Stimulated activated CD4-positive, alpha-beta T cell treated with anti-CD3 and anti-CD28 coated beads, TNF-alpha, amount 100 ng/mL, for 48 hours (primary cell): ENCODE data around the gene SOX8.
"Not testable (repeated sequence)": the region's sequence is repeated elsewhere in the genome, so short reads cannot be mapped to it uniquely, and the experiment has no call there.

Source experiments
- DNase-seq, 3 donors: peaks; one replicate each; pipeline ENCODE4 v3.0.0-alpha.2; 2020; ENCODE audit warnings: low read depth in 3 of 3

The SOX8 gene

DNA sequence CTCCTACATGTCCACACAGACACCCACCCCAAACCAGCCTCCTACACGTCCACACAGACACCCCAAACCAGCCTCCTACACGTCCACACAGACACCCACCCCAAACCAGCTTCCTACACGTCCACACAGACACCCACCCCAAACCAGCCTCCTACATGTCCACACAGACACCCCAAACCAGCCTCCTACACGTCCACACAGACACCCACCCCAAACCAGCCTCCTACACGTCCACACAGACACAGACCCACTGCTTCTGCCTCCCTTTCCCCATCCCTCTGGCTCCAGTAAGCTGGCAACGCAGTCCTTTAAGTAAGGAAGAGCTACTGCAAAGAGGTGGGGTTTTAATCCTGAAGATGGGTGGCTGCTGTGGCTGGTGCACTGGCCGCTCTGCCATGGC lies 27.8 kb upstream of the SOX8 start:
- DNase-seq: not testable (repeated sequence)

DNA sequence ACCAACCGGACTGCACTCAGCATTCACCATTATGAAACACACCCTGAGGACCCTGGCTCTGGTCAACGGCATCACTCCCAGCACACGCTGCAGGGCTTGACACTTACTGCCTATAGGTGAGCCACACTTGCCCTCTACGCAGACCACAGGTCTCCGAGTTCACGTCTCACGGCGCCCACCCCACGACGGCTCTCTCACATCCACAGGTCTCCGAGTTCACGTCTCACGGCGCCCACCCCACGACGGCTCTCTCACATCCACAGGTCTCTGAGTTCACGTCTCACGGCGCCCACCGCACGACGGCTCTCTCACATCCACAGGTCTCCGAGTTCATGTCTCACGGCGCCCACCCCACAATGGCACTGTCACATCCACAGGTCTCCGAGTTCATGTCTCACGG lies 25.8 kb upstream of the SOX8 start:
- DNase-seq: not testable (repeated sequence)

DNA sequence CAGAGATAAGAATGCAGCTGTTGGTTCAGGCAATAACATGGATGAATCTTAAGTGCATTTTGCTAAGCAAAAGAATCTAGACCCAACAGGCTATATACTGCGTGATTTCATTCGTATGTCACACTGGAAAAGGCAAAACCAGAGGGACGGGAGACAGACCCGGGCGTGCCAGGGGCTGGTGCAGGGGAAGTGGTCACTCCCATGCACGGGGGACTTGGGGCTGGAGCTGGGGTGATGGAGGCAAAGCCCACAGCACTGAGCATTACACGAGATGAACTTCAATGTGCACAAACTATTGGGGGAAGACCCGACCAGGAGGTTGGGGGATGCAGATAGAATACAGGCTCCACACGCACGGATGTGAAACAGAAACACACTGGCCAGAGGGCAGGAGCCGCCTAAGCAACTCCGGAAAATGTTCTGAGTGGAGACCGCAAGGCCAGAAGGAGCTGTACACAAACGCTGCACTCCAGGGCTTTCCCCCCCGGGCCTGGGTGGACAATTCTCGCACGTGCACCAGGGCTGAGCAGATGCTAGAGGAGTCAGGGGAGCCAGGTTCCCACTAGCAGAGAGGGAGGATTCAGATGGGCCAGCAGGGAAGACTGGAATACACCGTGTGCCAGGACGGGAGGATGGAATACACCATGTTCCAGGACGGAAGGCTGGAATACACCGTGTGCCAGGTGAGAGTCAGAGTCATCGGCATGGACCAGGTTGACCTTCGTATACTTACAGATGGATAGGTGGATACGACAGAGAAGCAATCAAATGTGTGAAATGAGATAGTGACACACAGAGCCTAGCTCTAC lies 22.1 kb upstream of the SOX8 start:
- no peak for DNase-seq

DNA sequence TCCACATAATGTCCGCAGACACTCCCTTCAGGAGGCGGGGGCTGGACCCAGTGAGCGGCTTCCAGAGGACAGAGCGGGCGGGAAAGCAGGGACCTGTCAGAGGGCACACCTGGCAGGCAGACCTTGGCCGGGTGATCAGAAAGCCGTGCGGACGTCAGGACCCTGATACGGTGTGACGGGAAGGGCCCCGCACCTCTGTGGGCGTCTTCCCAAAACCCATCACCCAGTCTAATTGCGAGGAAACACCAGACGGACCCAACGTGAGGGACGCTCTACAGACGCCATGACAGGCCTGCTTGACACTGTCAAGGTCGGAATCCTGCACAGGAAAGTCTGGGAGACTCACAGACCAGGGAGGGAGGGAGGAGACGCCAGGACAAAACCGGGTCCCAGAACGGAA lies 19.2 kb upstream of the SOX8 start:
- no peak for DNase-seq

DNA sequence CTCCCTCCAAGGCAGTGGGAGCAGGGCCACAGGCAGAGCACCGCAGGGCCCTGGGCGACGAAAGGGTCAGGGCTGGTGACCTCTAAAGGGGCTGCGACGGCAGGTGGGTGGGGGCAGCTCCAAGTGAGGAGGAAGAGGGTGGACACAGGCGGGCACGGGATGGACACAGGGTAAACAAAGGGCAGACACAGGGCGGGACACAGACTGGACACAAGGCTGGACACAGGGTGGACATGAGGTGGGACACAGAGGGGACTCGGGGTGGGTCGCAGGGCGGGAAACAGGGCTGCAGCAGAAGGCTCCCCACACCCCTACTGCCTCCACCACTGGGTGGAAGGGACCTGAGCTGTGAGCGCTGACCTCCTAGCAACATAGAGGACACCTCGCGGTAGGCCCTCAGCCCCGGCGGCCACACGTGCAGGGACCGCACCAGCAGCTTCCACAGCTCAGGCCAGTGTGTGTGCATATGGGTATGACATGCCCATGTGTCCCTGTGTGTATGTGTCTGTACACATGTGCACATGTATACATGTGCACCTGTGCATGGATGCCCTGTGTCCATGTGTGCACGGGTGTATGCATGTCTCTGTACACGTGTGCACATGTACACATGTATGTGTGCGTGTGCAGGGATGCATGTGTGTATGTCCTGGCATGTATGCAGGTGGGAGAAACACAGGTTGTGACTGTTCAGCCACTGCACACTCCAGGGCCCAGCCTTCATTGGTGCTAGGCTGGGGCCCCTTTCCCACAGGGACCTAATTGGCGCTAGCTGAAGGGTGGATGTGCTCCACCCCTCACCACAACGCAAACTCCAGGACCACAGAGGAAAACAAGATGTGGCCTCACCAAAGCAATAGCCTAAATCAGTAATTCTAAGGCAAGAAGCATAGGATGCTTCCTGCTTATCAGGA lies 18.4 kb upstream of the SOX8 start:
- no peak for DNase-seq

DNA sequence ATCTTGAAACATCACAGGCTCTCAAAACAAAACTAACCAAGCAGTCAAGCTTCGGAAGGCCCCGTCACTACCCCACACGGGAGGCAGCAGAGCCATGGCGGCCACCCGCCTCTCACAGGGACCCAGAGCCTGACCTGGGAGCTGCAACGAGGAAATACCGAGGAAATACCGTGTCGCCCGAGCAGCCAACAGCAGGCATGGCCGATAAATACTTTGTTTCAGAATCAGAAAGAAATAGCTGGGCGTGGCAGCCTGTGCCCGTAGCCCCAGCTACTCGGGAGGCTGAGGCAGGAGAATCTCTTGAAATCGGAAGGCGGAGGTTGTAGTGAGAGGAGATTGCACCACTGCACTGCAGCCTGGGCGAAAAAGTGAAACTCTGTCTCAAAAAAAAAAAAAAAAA lies 17.7 kb upstream of the SOX8 start:
- DNase-seq: no peak

DNA sequence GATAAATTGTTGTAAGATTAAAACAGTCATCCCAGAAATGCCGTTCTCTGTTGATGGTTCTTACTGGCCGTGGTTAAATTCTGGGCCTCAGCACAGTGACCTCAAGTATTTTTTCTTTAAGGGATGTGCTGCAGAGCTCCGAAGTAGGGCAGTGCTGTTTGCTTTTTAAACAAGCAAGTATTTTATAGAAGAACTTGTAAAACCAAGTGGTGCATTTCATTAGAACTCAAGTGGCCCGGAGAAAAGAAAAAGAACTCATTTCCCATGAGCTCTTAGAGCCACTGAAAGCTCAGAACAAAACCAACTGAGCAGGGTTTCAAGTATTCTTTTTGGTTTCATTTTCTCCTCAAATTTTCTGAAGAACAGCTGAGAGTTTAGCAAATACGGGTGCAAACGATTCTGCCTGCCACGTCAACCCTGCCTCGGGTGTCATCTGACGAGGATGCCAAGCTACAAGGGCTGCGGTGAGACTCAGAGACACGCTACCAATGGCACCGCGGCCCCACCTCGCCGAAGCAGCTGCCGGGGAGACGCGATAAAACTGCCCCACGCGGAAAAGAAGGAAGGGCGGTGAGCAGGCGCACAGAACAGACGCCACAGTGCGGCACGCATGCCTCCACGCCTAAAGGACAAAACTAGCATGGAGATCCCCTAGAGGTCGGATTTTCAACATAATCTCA lies 17.1 kb upstream of the SOX8 start:
- DNase-seq: peak; percentile 53 to 66 (median 58)

DNA sequence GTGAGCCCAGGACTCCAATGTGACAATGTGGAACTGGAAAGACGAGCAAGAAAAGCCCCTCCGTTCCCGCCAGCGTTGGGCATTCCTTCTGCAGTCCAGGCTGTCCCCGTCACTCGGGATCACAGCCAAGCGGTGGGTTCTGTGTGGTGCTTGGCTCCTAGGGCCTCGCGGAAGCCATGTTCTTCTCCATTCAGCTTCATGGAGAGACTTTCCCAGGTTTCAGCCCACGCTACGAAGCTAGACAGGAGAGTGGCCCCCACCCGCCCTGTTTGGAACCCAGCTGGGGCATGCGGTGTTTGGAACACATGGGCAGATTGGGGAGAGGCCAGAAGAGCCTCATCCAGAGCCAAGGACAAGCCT lies 16.6 kb upstream of the SOX8 start:
- DNase-seq: no peak

DNA sequence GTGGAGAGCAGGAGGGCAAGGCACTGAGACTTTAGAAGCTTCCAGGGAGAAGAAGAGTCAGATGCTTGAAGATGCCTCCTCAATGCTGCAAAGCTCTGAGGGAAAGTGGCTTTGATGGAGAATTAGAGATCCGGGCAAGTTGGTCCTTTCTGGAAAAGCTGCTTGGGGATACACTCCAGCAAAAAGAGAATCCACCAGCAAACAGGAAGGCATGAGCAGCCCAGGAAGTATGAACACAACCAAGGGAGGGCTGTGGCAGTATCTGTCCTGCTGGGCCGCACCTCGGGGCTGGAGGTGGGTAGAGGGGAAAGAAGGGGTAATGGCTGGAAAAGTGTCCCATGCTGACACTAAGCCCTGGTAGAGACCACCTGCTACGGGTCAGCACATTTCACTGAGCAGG lies 16.1 kb upstream of the SOX8 start:
- no peak for DNase-seq

DNA sequence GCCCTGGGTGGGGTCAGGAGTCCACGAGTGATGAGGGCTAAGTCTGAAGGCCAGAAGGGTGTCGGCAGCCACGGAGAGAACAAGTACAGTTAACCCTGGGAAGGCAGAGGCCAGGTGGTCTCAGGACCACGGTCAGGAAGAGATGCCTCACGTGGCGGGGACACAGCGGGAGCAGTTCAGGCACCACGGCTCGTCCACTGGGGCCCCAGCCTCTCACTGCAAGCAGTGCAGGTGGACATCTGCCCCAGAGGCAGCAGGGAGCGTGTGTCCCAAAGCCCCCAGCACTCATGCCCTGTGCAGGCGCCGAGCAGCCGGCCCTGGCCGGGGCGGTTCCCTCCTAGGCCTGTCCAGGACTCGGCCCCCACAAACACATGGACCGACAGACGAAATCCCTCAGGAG lies 15.5 kb upstream of the SOX8 start:
- no peak for DNase-seq

DNA sequence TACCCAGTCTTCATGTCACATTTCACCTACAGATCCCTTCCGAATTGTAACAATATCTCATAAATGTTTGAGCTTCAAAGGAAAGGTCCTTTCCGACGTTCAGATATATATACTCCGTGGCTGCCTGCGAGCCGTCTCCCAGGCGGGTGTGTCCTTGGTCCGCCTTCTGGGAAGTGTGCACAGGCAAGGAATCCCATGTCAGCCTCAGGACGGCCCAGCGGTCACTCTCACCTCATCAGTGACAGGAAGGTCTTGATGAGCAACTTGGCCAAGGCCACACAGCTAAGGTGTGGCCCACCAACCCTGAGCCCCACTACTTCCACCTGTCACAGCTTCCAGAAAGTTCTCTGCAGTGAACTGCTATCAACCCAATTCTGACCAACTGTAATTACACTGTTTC lies 15.1 kb upstream of the SOX8 start:
- no peak for DNase-seq

DNA sequence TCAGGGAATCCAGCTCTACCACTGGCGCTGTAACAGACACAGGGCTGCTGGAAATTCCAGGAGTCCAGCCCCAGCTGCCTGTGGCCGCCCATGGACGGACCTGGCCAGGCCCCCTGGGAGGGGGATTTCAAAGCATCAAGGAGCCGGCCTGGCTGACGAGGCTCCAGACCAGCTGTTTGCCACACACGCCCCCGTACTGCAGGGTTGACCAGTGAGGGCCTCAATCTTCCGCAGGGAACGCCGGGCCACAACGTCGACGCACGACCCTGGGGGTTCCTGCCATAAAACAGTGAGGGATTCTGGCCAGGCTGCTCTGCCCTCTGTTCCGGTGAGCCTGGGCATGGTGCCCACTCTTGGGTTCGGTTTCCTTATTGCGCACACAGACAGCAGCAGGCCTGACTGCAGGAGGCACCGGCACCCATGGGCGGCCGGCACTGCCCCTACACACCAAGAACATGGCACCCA lies 14.5 kb upstream of the SOX8 start:
- no peak for DNase-seq

DNA sequence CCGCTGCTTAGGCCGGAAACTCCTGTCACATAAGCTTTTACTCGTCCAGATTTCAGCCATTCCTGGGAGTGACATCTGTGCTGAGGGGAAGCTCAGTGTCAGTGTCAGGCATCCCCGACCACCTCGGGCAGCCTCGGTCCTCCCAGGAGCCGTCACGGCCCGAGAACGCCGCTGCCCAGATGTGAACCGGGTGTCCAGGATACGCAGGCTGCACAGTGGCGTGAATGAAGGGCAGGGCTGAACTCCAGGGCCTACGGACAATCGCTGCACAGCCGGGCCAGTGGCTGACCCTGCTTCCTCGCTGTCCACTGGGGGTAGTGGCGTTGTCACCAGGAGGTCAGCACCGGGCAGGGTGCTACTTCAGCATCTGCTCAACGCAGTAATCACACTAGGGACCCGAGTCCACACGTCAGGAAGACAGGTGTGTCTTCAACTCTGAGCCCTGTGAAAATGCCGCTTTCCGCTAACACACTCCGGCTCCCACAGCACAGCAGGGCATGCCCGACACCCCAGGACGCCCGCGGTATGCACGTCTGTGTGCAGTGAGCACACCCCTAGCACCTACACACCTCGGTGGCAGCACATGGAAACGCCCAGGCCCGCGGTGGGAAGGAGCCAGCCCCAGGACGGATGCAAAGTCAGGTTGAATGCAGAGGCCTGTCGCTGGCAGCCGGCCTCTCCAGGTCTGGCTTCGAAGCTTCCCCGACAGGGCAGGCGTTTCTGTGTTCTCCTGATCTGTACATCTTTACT lies 13.8 kb upstream of the SOX8 start:
- DNase-seq: no peak

DNA sequence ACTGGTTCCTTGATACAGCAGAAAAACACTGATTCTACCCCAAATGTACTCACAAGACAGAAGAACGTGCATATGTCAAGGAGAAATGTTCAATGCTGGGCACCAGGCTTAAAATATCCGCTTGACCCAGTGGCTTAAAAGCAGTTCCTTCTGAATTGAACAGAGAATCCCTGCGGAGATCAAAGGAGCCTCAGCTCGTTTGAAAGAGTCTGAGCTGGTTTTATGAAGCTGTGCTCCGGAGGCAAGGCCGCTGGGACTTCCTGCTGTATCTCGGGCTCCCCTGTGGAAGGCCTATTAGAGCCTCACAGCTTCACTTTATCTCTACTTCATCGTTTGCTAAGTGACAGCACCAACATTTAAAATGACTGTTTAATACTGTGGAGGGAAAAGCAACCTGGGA lies 12.9 kb upstream of the SOX8 start:
- DNase-seq: no peak

DNA sequence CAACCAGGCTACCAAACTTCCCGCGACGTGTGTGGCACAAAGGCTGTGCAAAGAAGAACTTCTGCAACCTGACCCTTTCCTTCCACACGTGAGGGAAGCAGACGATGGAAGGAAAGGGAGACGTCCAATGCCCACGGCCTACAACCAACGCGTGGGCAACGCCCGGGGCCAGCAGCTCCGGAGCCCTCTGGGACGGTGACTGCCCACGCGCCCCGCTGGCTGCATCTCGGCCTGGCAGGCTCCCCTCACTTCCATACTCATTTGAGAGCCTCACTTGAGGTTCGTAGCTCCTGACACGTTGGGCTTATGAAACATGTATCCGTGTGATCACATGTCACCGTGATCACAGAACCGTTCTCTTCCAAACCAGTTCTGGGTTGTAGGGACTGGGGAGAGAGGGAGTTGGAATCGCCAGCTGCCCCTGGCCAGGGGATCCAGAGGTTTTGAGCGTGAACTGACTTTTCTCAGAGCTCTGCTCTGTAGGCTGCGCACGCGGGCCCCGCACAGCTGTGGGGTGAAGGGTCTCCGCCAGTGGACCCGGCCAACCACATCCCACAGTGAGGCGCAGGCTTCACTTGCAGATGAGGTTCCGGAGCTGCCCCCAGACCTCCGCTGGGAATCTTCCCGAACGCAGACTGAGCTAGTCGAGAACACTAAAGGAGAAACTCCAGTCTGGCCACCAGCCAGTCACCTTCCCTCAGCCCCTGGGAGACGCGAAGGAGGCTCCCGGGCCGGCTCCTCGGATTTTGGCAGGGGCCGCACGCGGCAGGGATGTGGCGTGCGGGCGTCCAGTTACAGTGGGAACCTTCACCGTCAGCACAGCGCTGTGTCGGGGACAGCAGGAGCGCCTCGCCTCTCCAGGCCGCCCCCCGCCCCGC lies 11.8 kb upstream of the SOX8 start:
- DNase-seq: no peak

DNA sequence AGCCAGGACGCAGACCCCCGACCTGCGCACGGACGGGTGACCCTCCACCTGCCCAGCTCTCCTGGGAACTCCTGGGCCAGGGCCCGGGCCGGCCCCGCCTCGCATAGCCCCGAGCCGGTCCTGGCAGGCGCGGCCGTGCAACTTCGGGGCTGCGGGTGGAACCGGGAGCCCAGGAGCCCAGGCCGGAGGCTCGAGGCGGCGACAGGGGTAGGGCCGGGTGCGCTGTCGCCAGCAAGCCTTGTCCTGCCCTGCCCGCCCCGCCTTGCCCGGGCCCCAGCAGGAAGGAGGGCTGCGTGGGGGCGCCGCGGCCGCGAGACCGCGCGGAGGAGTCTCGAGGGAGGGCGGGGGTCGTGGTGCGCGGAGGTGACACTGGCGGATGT lies 11.2 kb upstream of the SOX8 start:
- DNase-seq: no peak

DNA sequence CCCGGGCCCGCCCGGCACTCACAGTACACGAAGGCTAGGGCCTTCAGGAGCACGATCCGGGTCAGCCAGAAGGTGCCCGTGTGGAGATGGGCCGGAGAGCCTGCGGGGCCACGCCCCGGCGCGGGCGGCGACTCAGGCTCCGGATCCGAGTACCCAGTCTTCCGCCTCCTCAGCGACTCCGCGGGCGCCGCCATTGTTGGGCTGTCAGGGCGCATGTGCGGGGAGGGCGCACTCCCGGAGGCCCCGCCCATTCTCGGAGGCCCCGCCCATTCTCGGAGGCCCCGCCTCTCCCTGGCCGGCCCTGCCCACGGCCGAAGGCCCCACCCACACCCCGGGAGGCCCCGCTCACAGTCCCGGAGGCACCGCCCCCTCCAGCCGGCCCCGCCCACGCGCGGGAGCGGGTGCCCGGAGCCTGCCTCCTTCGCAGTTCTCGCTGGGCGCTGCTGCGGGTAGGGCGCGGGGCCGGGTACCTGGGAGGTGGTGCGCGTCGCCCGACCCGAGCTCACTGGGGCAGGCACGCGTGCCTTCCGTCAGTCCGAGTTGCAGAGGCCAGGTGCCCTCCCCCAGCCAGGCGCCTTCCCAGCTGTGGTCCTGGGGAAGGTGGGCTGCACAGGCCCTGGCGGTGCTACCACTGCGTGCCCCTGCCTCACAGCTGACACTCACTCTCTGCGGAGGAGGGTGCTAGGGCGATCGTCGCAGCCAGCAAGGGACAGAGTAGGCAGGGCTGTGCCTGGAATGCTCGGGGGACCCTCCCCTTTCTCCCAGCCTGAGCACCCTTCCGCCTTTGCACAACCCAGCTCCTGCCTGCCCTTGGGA lies 10.6 kb upstream of the SOX8 start, which contains the start of gene LMF1:
Gene LMF1, minus strand, starts transcription at position 219 of the 816 bp plus-strand sequence. Its CDS starts 4 bp downstream, at position 215.
- peak; percentile 92 to 95 (median 93) for DNase-seq

DNA sequence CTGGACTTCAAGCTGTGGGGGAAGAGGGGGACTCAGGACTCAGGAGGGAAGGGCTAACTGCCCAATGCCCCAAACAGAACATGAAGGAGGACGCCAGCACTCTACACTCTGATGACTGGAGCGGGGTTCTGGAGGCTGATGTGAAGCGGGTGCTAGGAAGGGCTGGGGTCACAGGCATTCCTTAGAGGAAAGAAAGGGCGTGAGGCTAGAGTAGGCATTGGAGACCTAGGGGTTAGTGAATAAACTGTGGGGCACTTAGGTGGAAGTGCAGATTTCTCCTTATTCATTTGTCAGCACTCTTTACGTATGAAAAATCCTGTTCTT lies 10.0 kb upstream of the SOX8 start:
- DNase-seq: no peak

DNA sequence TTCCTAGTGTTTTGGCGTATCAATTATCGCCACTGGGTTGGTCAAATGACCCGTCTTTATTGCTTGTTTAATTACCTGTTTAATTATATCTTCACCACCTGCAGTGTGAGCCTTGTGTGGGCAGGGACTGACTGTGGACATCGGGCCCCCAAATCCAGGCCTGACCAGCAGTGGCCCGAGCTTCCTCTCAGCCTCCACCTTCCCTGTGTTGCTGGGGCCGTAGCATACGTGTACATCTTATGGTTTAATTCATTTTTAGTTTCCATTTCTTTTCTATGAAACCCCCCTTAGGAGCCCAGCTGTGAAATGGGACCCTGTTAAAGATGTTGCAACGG lies 9.6 kb upstream of the SOX8 start:
- no peak for DNase-seq
